ENCODE data around the gene PTPN20.

PTPN20 gene

DNA sequence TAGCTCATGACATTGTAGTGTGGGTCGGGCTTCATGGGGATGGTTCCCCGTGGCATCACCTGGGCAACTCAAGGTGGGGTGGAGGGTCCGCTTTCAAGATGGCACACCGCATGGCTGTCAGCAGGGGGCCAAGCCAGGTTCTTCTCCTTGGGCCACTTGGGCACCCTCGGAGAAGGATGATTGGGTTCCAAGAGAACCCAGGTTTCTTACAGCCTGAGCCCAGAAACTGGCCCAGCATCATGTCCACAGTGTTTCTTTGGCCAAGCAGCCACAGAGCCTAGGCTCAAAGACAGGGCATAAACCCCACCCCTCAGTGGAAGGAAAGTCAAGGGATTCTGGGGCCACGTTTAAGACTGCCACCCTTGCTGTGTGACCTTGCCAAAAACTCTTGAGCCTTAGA is 110.6 kb downstream of the PTPN20 start:
- no peak overlapping the region for H3K4me3 ChIP-seq (ENCODE audit: low read depth, low read length)
- DNase-seq (ENCODE audit: low read depth) = no peak
- TF ChIP-seq, protein P1, sequence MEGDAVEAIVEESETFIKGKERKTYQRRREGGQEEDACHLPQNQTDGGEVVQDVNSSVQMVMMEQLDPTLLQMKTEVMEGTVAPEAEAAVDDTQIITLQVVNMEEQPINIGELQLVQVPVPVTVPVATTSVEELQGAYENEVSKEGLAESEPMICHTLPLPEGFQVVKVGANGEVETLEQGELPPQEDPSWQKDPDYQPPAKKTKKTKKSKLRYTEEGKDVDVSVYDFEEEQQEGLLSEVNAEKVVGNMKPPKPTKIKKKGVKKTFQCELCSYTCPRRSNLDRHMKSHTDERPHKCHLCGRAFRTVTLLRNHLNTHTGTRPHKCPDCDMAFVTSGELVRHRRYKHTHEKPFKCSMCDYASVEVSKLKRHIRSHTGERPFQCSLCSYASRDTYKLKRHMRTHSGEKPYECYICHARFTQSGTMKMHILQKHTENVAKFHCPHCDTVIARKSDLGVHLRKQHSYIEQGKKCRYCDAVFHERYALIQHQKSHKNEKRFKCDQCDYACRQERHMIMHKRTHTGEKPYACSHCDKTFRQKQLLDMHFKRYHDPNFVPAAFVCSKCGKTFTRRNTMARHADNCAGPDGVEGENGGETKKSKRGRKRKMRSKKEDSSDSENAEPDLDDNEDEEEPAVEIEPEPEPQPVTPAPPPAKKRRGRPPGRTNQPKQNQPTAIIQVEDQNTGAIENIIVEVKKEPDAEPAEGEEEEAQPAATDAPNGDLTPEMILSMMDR (conservative IDR thresholded peaks at IDR 0.05; ENCODE audit: low read depth, low read length) = peak; percentile 25

DNA sequence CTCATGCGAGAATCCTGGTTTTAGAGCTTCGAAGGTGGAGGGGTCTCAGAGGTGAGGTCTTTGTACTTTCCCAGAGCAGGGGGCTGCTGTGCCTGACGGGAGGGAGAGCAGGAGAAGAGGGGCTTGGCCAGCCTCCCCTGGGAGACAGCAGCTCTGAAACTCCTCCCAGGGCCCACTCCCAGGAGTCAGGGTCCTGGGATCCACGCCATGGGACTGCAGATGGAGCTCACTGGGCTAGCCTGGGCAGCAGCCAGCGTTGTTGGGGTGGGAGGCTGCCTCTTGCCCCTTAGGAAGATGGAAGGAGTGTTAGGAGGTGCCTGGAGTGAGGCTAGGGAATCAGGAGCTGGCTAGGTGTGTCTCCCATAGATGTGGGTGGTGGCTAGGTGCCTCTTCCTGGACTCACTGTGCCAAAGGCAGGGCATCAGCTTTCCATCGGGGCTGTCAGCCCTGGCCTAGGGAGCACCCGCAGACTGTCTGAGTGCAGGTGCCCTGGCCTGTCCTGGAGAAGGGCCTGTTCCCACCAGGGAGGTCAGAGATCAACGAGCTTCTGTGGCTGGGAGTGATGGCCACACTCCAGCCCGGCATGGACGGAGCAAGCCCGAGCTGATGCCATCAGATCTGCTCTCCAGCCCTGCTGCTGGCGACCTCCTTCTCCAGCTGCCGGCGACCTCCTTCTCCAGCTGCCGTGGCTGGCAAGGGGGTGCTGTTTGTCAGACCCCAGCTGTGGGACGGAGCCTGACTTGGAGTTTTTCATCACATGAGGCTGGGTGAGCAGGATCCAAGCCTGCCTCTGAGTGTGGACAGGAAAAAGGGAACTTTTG is 111.3 kb downstream of the PTPN20 start:
- TF ChIP-seq, protein P1 (conservative IDR thresholded peaks at IDR 0.05; ENCODE audit: low read depth, low read length) = no peak
- DNase-seq (ENCODE audit: low read depth) = no peak
- H3K4me3 ChIP-seq (ENCODE audit: low read depth, low read length) = no peak overlapping the region

DNA sequence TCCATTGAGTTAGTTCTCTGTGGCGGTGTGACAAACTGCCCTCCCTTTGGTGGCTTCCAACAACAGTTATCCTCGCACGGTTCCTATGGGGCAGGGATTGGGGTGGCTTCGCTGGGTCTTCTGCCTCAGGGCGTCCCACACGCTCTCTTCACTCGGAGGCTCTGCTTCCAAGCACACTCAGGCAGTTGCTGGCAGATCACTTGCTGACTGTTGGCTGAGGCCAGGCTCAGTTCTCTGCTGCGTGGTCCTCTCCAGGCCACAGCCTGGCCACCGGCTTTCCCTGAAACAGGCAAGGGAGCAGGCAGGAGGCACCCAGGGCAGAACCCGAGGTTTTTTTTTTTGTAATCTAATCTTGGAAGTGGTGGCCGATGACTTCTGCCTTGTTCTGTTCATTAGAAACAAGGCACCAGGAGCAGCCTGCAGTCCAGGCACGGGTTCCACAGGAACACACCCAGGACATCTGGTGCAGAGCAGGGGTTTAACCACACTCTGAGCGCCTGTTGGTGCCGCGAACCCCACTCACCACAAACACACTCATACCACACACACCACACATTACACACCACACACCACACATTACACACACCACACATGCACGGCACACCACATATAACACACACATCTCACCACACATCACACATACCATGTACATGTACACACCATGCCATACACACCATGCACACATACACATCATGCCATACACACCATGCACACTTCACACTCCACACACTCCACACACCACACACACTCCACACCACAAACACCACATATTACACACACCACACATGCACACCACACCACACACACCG is 112.2 kb downstream of the PTPN20 start:
- DNase-seq (ENCODE audit: low read depth) = no peak
- H3K4me3 ChIP-seq (ENCODE audit: low read depth, low read length) = no peak overlapping the region
- TF ChIP-seq, protein P1 (conservative IDR thresholded peaks at IDR 0.05; ENCODE audit: low read depth, low read length) = no peak

DNA sequence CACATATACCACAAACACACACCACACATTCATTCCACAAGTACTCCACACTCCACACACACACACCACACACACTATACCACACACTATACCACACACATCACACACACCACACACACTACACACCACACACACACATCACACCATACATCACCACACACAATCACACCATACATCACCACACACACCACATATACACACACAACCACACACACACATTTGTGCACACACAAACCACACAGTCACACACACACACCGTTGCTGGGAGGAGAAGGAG is 112.8 kb downstream of the PTPN20 start:
- TF ChIP-seq, protein P1 (conservative IDR thresholded peaks at IDR 0.05; ENCODE audit: low read depth, low read length) = no peak
- no peak for DNase-seq (ENCODE audit: low read depth)
- no peak overlapping the region for H3K4me3 ChIP-seq (ENCODE audit: low read depth, low read length)

DNA sequence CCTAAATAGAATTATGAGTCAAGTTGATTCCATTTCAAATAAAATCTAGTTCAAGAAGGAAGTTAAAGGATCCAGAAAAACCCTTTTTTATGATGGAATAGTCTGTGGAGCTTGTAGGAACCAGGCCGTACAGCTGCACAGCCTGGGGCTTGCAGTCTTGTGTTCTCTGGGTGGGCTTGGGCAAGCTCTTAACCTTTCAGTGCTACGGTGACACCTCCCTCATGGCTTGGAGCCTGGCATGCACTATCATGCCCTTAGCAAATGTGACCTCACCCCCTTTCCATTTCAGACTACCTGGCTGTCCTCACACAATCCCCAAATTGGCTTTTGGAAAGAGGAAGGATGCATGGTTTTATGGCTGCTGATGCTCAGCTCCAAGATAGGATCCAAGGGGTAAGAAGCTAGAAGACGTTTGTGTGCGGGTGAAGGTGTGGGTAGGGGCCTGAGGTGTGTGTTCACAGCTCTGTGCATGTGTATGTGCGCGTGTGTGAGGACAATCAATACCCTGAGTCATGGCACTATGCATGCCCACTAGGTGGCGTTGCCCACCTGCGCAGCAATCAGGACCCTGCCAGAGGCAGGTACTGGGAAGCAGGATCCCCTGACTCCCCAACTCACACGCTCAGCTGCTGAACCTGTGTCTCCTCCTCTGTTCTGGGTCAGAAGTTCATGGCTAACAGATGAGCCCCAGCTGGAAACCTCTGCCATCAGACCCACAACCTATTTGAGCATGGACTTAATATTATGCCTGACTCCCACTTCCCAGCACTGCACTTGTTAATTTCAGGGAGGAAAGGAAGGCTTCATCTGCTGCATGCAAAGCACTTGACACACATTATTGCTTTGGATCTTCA is 113.4 kb downstream of the PTPN20 start:
- DNase-seq (ENCODE audit: low read depth) = peak; percentile 75
- H3K4me3 ChIP-seq (ENCODE audit: low read depth, low read length) = no peak overlapping the region
- TF ChIP-seq, protein P1 (conservative IDR thresholded peaks at IDR 0.05; ENCODE audit: low read depth, low read length) = peak; percentile 97

DNA sequence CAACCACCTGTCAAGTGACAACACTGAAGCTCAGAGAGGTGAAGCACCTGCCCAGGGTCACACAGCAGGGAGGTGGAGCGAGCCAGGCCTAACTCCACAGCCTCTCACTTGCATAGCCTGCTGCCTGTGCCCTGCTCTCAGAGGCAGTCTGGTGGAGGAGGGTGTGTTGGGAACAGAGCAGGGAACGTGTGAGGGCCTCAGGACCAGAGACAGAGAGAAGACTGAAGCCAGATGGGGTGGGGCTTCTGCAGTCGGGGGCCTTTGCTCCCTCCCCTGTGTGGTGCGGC is 114.0 kb downstream of the PTPN20 start:
- H3K4me3 ChIP-seq (ENCODE audit: low read depth, low read length) = no peak overlapping the region
- TF ChIP-seq, protein P1 (conservative IDR thresholded peaks at IDR 0.05; ENCODE audit: low read depth, low read length) = no peak
- no peak for DNase-seq (ENCODE audit: low read depth)
